A549 (cell line): Measurements from ENCODE around the gene TMEM135.

Source experiments
- BHLHE40 ChIP-seq: IDR thresholded peaks from 2 replicates; pipeline ENCODE4 v1.6.1; 2012; ENCODE audit warnings: low read depth, low read length, inconsistent platforms
- EP300 ChIP-seq, 2 experiments: fragments of >200 bp; sonication (Bioruptor Twin); formaldehyde crosslinking; IDR thresholded peaks; 2 replicates in 1 of 2; 3 replicates in 1 of 2; pipeline ENCODE4 v1.6.1; 2016 to 2017
- KDM5A ChIP-seq: fragments of 200-600 bp; sonication (generic); IDR thresholded peaks from 2 replicates; pipeline ENCODE4 v1.6.1; 2016; ENCODE audit warnings: antibody characterized with exemption, mild to moderate bottlenecking
- POLR2A ChIP-seq: IDR thresholded peaks from 2 replicates; pipeline ENCODE4 v1.6.1; 2012; ENCODE audit warnings: mild to moderate bottlenecking, low read length
- POLR2AphosphoS2 ChIP-seq: conservative IDR thresholded peaks from 2 replicates; pipeline ENCODE4 v1.6.1; 2012; ENCODE audit warnings: low read length, improper control_type of control experiment, inconsistent platforms
- RAD21 ChIP-seq, 2 experiments: fragments of >200 bp in 1 of 2; sonication (Bioruptor Twin) in 1 of 2; formaldehyde crosslinking in 1 of 2; IDR thresholded peaks in 1 of 2; conservative IDR thresholded peaks in 1 of 2; 2 replicates in 1 of 2; 3 replicates in 1 of 2; pipeline ENCODE4 v1.6.1; 2012 to 2018; ENCODE audit warnings: inconsistent platforms in 1 of 2
- TP53 ChIP-seq: fragments of 250-450 bp; sonication (Bioruptor Pico); IDR thresholded peaks from 2 replicates; pipeline ENCODE4 v1.5.0; 2021; ENCODE audit warnings: mild to moderate bottlenecking, moderate library complexity
- ZC3H11A ChIP-seq: fragments of 450-650 bp; IDR thresholded peaks from 2 replicates; pipeline ENCODE4 v1.6.1; 2014; ENCODE audit warnings: antibody characterized with exemption, mild to moderate bottlenecking
- TF ChIP-seq, protein P1 (sequence below): fragments of >200 bp; sonication (Bioruptor Twin); formaldehyde crosslinking; IDR thresholded peaks from 3 replicates; pipeline ENCODE4 v1.5.1; 2016
- TF ChIP-seq, protein P2 (sequence below): fragments of 200-600 bp; sonication (generic); IDR thresholded peaks from 2 replicates; pipeline ENCODE4 v1.6.1; 2016; ENCODE audit warnings: antibody characterized with exemption, mild to moderate bottlenecking, moderate library complexity
- TF ChIP-seq, protein P3 (sequence below): IDR thresholded peaks from 2 replicates; pipeline ENCODE4 v1.6.1; 2012
- TF ChIP-seq, protein P4 (sequence below): fragments of >200 bp; sonication (Bioruptor Twin); formaldehyde crosslinking; IDR thresholded peaks from 2 replicates; pipeline ENCODE4 v1.6.1; 2016

DNA sequence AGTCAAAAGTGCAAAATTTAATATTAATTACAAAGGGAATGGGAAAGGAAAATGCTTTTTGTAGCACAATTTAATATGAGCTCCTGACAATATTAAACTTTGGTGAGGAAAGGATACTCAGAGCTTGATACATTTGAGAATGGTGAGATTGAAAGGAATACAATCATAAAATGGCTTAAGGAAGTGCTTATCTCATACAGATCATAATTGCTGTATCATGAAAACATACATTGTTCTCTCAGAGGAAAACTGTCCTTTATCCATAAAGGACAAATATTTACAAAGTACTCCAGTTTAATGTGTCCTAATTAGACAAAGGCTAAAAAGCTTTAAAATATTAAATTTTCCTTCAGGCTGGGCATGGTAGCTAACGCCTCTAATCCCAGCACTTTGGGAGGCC, 260.4 kb downstream of the TMEM135 start:
- TF ChIP-seq, protein P1, sequence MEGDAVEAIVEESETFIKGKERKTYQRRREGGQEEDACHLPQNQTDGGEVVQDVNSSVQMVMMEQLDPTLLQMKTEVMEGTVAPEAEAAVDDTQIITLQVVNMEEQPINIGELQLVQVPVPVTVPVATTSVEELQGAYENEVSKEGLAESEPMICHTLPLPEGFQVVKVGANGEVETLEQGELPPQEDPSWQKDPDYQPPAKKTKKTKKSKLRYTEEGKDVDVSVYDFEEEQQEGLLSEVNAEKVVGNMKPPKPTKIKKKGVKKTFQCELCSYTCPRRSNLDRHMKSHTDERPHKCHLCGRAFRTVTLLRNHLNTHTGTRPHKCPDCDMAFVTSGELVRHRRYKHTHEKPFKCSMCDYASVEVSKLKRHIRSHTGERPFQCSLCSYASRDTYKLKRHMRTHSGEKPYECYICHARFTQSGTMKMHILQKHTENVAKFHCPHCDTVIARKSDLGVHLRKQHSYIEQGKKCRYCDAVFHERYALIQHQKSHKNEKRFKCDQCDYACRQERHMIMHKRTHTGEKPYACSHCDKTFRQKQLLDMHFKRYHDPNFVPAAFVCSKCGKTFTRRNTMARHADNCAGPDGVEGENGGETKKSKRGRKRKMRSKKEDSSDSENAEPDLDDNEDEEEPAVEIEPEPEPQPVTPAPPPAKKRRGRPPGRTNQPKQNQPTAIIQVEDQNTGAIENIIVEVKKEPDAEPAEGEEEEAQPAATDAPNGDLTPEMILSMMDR = no peak
- TF ChIP-seq ZC3H11A (no peak), POLR2A (no peak), BHLHE40 (no peak), RAD21 (conservative IDR thresholded peaks at IDR 0.05 in 1 of 2, IDR thresholded peaks at IDR 0.05 in 1 of 2) (no peak), TP53 (CRISPR knock-in tag) (no peak), EP300 (IDR thresholded peaks at IDR 0.05) (no peak), POLR2AphosphoS2 (no peak), KDM5A (no peak)
- TF ChIP-seq, protein P2, sequence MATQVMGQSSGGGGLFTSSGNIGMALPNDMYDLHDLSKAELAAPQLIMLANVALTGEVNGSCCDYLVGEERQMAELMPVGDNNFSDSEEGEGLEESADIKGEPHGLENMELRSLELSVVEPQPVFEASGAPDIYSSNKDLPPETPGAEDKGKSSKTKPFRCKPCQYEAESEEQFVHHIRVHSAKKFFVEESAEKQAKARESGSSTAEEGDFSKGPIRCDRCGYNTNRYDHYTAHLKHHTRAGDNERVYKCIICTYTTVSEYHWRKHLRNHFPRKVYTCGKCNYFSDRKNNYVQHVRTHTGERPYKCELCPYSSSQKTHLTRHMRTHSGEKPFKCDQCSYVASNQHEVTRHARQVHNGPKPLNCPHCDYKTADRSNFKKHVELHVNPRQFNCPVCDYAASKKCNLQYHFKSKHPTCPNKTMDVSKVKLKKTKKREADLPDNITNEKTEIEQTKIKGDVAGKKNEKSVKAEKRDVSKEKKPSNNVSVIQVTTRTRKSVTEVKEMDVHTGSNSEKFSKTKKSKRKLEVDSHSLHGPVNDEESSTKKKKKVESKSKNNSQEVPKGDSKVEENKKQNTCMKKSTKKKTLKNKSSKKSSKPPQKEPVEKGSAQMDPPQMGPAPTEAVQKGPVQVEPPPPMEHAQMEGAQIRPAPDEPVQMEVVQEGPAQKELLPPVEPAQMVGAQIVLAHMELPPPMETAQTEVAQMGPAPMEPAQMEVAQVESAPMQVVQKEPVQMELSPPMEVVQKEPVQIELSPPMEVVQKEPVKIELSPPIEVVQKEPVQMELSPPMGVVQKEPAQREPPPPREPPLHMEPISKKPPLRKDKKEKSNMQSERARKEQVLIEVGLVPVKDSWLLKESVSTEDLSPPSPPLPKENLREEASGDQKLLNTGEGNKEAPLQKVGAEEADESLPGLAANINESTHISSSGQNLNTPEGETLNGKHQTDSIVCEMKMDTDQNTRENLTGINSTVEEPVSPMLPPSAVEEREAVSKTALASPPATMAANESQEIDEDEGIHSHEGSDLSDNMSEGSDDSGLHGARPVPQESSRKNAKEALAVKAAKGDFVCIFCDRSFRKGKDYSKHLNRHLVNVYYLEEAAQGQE = no peak
- TF ChIP-seq, protein P3, sequence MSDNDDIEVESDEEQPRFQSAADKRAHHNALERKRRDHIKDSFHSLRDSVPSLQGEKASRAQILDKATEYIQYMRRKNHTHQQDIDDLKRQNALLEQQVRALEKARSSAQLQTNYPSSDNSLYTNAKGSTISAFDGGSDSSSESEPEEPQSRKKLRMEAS = no peak
- TF ChIP-seq, protein P4, sequence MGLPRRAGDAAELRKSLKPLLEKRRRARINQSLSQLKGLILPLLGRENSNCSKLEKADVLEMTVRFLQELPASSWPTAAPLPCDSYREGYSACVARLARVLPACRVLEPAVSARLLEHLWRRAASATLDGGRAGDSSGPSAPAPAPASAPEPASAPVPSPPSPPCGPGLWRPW = no peak
